ENCODE measurements around the gene CDK2.
"Not testable (repeated sequence)": the region's sequence is repeated elsewhere in the genome, so short reads cannot be mapped to it uniquely, and the experiment has no call there.

GRCh38 chr12:55985976-55986375 is 19.3 kb downstream of the CDK2 start:
- not testable (repeated sequence) for TF ChIP-seq CTCF, POLR2A (IDR thresholded peaks at IDR 0.05)

Measured in ovary (tissue), 3 donors.